Brain microvascular endothelial cell (primary cell): ENCODE data around the gene SECTM1.

Experiments
- DNase-seq: peaks from one replicate; pipeline ENCODE4 v3.0.0-alpha.2; 2020
- H3K27ac ChIP-seq: fragments of 250-450 bp; sonication (Bioruptor Pico); 2 replicates; pipeline ENCODE4 v1.5.1; 2020; ENCODE audit warnings: mild to moderate bottlenecking, moderate library complexity
- H3K27me3 ChIP-seq: fragments of 250-450 bp; sonication (Bioruptor Pico); replicated peaks from 2 replicates; pipeline ENCODE4 v1.5.1; 2020; ENCODE audit warnings: mild to moderate bottlenecking
- H3K36me3 ChIP-seq: fragments of 250-450 bp; sonication (Bioruptor Pico); replicated peaks from 2 replicates; pipeline ENCODE4 v1.5.1; 2020; ENCODE audit warnings: mild to moderate bottlenecking
- H3K4me3 ChIP-seq: 2 replicates; pipeline ENCODE4 v1.5.1; 2011; ENCODE audit warnings: low read depth, mild to moderate bottlenecking, control low read depth, low read length, moderate library complexity
- in situ Hi-C: cut with HindIII; loops from 2 replicates; pipeline ENCODE4 v1.10.0; 2017; ENCODE audit warnings: low sequenced_read_pairs, low pct_ligation_motif_present
- TF ChIP-seq, protein P1 (sequence below): IDR thresholded peaks from 2 replicates; pipeline ENCODE4 v1.5.1; 2011; ENCODE audit warnings: low read depth, mild to moderate bottlenecking, moderate library complexity, low read length, control low read depth, inconsistent platforms; ENCODE audit errors: missing control alignments

SECTM1 gene

DNA sequence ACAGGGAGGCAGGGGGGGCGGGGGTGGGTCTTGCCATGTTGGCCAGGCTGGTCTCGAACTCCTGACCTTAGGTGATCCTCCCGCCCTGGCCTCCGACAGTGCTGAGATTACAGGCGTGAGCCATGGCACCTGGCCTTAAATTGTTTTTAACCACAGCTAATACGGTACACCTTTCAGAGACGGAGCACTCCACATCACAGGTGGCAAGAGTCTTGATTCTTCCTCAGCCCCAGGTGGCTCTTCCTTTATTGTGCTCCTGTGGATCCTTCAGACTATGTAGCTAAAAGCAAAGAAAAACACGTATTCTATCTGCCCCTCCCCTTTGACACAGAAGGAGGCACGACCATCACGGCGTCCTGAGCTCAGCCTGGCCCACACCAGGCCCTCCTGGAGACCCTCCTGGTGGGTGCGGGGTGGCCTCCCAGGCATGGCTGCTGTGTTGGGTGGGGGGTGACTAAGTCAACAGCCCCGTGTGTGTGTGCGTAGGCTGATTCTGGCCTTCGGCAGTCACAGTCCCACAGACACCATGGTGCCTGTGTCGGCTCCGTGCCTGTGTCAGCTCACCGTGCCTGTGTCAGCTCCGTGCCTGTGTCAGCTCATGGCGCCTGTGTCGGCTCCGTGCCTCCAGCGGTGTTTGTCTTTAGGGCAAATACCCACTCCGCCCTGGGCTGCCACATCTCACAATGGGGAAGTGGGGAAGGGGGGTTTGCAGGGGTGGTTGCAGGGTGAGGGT, 10.8 kb upstream of the SECTM1 start:
- no peaks in the 10 kb centered on the region for H3K27me3 ChIP-seq
- TF ChIP-seq, protein P1, sequence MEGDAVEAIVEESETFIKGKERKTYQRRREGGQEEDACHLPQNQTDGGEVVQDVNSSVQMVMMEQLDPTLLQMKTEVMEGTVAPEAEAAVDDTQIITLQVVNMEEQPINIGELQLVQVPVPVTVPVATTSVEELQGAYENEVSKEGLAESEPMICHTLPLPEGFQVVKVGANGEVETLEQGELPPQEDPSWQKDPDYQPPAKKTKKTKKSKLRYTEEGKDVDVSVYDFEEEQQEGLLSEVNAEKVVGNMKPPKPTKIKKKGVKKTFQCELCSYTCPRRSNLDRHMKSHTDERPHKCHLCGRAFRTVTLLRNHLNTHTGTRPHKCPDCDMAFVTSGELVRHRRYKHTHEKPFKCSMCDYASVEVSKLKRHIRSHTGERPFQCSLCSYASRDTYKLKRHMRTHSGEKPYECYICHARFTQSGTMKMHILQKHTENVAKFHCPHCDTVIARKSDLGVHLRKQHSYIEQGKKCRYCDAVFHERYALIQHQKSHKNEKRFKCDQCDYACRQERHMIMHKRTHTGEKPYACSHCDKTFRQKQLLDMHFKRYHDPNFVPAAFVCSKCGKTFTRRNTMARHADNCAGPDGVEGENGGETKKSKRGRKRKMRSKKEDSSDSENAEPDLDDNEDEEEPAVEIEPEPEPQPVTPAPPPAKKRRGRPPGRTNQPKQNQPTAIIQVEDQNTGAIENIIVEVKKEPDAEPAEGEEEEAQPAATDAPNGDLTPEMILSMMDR: no peak
- H3K4me3 ChIP-seq: no peak overlapping the region
- no peak overlapping the region for H3K27ac ChIP-seq
- no peak for DNase-seq
- in situ Hi-C loops: loop anchor here (10.0 kb wide), 1 partner anchor 70 kb away; the partner anchor contains the start of genes HEXD and OGFOD3
- no peaks in the 10 kb centered on the region for H3K36me3 ChIP-seq

DNA sequence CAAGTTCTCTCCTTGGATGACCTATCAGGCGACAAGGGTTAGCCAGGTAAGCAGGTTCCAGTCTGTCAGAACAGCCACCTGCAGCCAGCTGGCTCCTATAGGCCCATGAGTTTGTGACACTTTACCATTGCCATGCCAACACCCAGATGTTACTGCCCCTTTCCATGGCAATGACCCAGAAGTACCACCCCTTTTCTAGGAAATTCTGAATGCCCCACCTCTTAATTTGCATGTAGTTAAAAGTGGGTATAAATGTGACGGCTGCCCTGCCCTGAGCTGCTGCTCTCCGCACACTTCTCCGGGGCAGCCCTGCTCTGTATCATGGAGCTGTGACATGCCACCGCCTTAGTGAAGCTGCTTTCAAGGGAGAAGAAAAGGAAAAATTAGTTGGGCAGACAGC, 10.0 kb upstream of the SECTM1 start:
- Histone ChIP-seq H3K4me3 (no peak overlapping the region), H3K27ac (no peak overlapping the region), H3K27me3 (no peaks in the 10 kb centered on the region), H3K36me3 (no peaks in the 10 kb centered on the region)
- TF ChIP-seq, protein P1: no peak
- DNase-seq: no peak
- in situ Hi-C loops: loop anchor here (10.0 kb wide), 1 partner anchor 71 kb away; the partner anchor contains the start of genes HEXD and OGFOD3

DNA sequence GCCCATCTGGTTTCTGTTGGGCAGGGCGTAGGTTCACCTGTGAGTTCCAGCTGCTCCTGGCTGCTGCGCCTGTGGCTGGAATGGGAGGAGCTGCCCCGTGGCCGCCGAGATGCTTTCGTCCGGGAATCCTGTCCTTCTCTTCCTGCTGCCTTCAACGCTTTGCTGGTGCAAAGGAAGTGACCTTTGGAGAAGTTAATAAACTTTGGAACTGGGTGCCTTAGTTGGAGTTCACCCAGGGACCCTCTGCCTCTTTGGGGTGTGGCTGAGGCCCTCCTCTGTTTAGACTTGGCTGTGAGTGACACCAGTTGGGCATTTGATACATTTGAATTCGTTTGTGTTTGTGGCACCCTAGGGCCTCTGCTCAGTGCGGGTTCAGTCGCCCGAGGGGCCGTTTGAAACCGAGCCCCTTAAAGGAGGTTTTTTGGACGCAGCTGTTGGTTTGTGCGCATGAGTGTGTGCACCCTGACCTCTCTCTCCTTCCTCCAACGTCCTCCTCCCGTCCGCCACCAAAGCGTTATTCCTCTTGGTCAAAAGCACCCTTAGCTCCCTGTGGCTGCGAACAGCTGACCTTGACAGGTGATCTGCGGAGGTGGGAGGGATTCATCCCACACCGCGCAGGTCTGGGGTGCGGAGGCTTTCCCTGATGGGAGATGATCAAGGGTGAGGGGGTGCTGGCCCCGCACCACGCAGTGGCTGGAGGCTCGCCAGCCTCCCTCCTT, 9.0 kb upstream of the SECTM1 start:
- TF ChIP-seq, protein P1: no peak
- Histone ChIP-seq H3K4me3 (no peak overlapping the region), H3K27ac (no peak overlapping the region), H3K27me3 (no peaks in the 10 kb centered on the region), H3K36me3 (no peaks in the 10 kb centered on the region)
- in situ Hi-C loops: loop anchor here (10.0 kb wide), 1 partner anchor 72 kb away; the partner anchor contains the start of genes HEXD and OGFOD3
- no peak for DNase-seq

DNA sequence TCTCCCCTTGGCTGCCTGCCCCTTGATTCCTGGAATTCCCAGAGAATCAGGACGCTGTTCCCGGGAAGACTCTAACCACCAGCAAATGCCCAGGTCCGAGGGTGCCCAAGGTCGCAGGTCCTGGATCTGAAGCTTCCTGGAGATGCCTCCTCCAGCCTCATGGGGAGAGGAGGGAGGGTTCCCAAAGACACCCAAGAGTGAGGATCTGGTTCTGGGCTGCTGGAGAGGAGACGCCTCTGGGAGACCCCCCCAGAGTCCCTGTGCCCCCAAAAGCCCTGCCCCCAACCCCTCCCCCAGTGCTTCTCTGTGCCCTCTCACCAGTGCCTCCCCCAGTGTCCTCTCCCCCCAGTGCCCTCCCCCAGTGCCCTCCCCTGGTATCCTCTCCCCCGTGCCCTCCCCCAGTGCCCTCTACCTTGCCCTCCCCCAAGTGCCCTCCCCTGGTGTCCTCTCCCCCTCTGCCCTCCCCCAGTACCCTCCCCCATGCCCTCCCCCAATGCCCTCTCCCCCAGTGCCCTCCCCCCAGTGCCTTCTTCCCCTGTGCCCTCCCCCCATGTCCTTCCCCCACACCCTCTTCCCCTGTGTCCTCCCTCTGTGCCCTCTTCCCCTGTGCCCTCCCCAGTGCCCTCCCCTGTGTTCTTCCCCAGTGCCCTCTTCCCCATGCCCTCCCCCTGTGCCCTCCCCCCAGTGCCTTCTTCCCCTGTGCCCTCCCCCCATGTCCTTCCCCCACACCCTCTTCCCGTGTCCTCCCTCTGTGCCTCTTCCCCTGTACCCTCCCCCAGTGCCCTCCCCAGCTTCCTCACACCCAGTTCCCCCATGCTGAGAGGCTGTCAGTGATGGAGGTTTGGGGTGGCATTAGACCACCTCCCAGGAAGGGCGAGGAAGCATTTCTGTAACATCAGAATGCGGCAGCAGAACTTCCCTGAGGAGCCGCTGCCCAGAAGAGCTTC, 6.3 kb upstream of the SECTM1 start:
- H3K27ac ChIP-seq: no peak overlapping the region

More for the DNA sequence above, 6.3 kb upstream of the SECTM1 start:
- in situ Hi-C loops: loop anchor here (10.0 kb wide), 2 partner anchors 75 to 135 kb away; partner anchors contain the start of genes HEXD and OGFOD3
- no peaks in the 10 kb centered on the region for H3K36me3 ChIP-seq
- DNase-seq: no peak
- peak overlapping the region; percentile 29 for H3K4me3 ChIP-seq
- TF ChIP-seq, protein P1: no peak
- no peaks in the 10 kb centered on the region for H3K27me3 ChIP-seq
